HEK293 (cell line): ENCODE results near the gene TRNAU1AP.
A peak's percentile ranks its signal among the peaks of the same experiment; 100 is the strongest.

Experiments used
- AEBP2 ChIP-seq: fragments of 450-650 bp; formaldehyde crosslinking; IDR thresholded peaks from 2 replicates; pipeline ENCODE4 v1.5.1; 2016; ENCODE audit warnings: missing biosample characterization, missing genetic modification characterization, borderline replicate concordance
- GLIS1 ChIP-seq: fragments of 450-650 bp; formaldehyde crosslinking; IDR thresholded peaks from 2 replicates; pipeline ENCODE4 v1.5.1; 2016; ENCODE audit warnings: missing biosample characterization, missing genetic modification characterization
- OVOL3 ChIP-seq: fragments of 450-650 bp; formaldehyde crosslinking; IDR thresholded peaks from 2 replicates; pipeline ENCODE4 v1.5.1; 2016; ENCODE audit warnings: missing biosample characterization, missing genetic modification characterization
- SCRT1 ChIP-seq: fragments of 450-650 bp; formaldehyde crosslinking; IDR thresholded peaks from 2 replicates; pipeline ENCODE4 v1.5.1; 2016; ENCODE audit warnings: missing biosample characterization, missing genetic modification characterization, borderline replicate concordance
- SCRT2 ChIP-seq: fragments of 450-650 bp; formaldehyde crosslinking; IDR thresholded peaks from 2 replicates; pipeline ENCODE4 v1.5.1; 2016; ENCODE audit warnings: missing biosample characterization, missing genetic modification characterization
- ZBTB11 ChIP-seq: fragments of 450-650 bp; formaldehyde crosslinking; conservative IDR thresholded peaks from 2 replicates; pipeline ENCODE4 v1.5.1; 2016; ENCODE audit warnings: low read depth, missing biosample characterization, missing genetic modification characterization
- ZBTB44 ChIP-seq: fragments of 450-650 bp; IDR thresholded peaks from 2 replicates; pipeline ENCODE4 v1.5.1; 2018; ENCODE audit warnings: missing biosample characterization, mild to moderate bottlenecking, missing genetic modification characterization
- ZBTB48 ChIP-seq: fragments of 450-650 bp; formaldehyde crosslinking; IDR thresholded peaks from 2 replicates; pipeline ENCODE4 v1.5.1; 2016; ENCODE audit warnings: missing biosample characterization, missing genetic modification characterization
- ZEB2 ChIP-seq: fragments of 450-650 bp; formaldehyde crosslinking; IDR thresholded peaks from 2 replicates; pipeline ENCODE4 v1.5.1; 2016; ENCODE audit warnings: missing biosample characterization, missing genetic modification characterization
- ZIC2 ChIP-seq: fragments of 450-650 bp; formaldehyde crosslinking; IDR thresholded peaks from 2 replicates; pipeline ENCODE4 v1.5.1; 2016; ENCODE audit warnings: missing biosample characterization, missing genetic modification characterization
- ZNF266 ChIP-seq: fragments of 450-650 bp; formaldehyde crosslinking; IDR thresholded peaks from 2 replicates; pipeline ENCODE4 v1.5.1; 2016; ENCODE audit warnings: missing biosample characterization, missing genetic modification characterization, low read depth
- ZNF280D ChIP-seq: fragments of 450-650 bp; formaldehyde crosslinking; IDR thresholded peaks from 2 replicates; pipeline ENCODE4 v1.5.1; 2016; ENCODE audit warnings: missing biosample characterization, missing genetic modification characterization
- ZNF391 ChIP-seq: fragments of 450-650 bp; formaldehyde crosslinking; IDR thresholded peaks from 2 replicates; pipeline ENCODE4 v1.5.1; 2016; ENCODE audit warnings: low read depth, missing biosample characterization, missing genetic modification characterization, borderline replicate concordance
- ZNF501 ChIP-seq: fragments of 450-650 bp; formaldehyde crosslinking; IDR thresholded peaks from 2 replicates; pipeline ENCODE4 v1.5.1; 2016; ENCODE audit warnings: missing biosample characterization, missing genetic modification characterization
- ZNF548 ChIP-seq: fragments of 450-650 bp; formaldehyde crosslinking; IDR thresholded peaks from 2 replicates; pipeline ENCODE4 v1.5.1; 2016; ENCODE audit warnings: missing biosample characterization, missing genetic modification characterization
- ZNF596 ChIP-seq: fragments of 450-650 bp; IDR thresholded peaks from 2 replicates; pipeline ENCODE4 v1.5.0; 2018; ENCODE audit warnings: missing biosample characterization, mild to moderate bottlenecking, missing genetic modification characterization, moderate library complexity
- ZNF600 ChIP-seq: fragments of 450-650 bp; formaldehyde crosslinking; IDR thresholded peaks from 2 replicates; pipeline ENCODE4 v1.5.1; 2016; ENCODE audit warnings: missing biosample characterization, missing genetic modification characterization
- ZNF660 ChIP-seq: fragments of 450-650 bp; IDR thresholded peaks from 2 replicates; pipeline ENCODE4 v1.5.1; 2018; ENCODE audit warnings: missing biosample characterization, mild to moderate bottlenecking, missing genetic modification characterization
- ZNF792 ChIP-seq: fragments of 450-650 bp; formaldehyde crosslinking; IDR thresholded peaks from 2 replicates; pipeline ENCODE4 v1.5.1; 2016; ENCODE audit warnings: missing biosample characterization, missing genetic modification characterization
- ZSCAN18 ChIP-seq: fragments of 450-650 bp; formaldehyde crosslinking; IDR thresholded peaks from 2 replicates; pipeline ENCODE4 v1.5.1; 2016; ENCODE audit warnings: missing biosample characterization, missing genetic modification characterization
- ZXDB ChIP-seq: fragments of 450-650 bp; formaldehyde crosslinking; IDR thresholded peaks from 2 replicates; pipeline ENCODE4 v1.5.1; 2016; ENCODE audit warnings: missing biosample characterization, missing genetic modification characterization
- TF ChIP-seq, protein P1 (sequence below): fragments of 450-650 bp; formaldehyde crosslinking; IDR thresholded peaks from 2 replicates; pipeline ENCODE4 v1.5.1; 2017; ENCODE audit warnings: missing biosample characterization, mild to moderate bottlenecking, missing genetic modification characterization, moderate library complexity
- TF ChIP-seq, protein P2 (sequence below): fragments of 450-650 bp; formaldehyde crosslinking; IDR thresholded peaks from 2 replicates; pipeline ENCODE4 v1.5.1; 2016; ENCODE audit warnings: missing biosample characterization, missing genetic modification characterization

Gene TRNAU1AP

GRCh38 chr1:28552758-28553663, at the start of gene TRNAU1AP (continued):
- TF ChIP-seq ZBTB44 (tag by site-specific recombination), result peak; percentile 70; the same call in 1 of the 2 replicates
- 0 out of 2 replicates have a peak, but pooled peaks have one; percentile 39 for TF ChIP-seq SCRT1
- TF ChIP-seq ZEB2 (tag by site-specific recombination), result peak; percentile 75
- TF ChIP-seq ZNF280D (tag by site-specific recombination), result no peak
- peak; percentile 85 for TF ChIP-seq SCRT2 (tag by site-specific recombination)
- peak; percentile 5 for TF ChIP-seq ZIC2 (tag by site-specific recombination)
- peak; percentile 84 for TF ChIP-seq ZXDB (tag by site-specific recombination)
- TF ChIP-seq OVOL3, result no peak
- TF ChIP-seq ZNF501 (tag by site-specific recombination), result peak; percentile 80; the same call in 1 of the 2 replicates
- TF ChIP-seq GLIS1 (tag by site-specific recombination), result peak; percentile 60
- no peak; the same call in 1 of the 2 replicates for TF ChIP-seq ZNF391
- TF ChIP-seq ZNF660 (tag by site-specific recombination), result peak; percentile 90
- TF ChIP-seq ZBTB48, result peak; percentile 92
- TF ChIP-seq, protein P1, sequence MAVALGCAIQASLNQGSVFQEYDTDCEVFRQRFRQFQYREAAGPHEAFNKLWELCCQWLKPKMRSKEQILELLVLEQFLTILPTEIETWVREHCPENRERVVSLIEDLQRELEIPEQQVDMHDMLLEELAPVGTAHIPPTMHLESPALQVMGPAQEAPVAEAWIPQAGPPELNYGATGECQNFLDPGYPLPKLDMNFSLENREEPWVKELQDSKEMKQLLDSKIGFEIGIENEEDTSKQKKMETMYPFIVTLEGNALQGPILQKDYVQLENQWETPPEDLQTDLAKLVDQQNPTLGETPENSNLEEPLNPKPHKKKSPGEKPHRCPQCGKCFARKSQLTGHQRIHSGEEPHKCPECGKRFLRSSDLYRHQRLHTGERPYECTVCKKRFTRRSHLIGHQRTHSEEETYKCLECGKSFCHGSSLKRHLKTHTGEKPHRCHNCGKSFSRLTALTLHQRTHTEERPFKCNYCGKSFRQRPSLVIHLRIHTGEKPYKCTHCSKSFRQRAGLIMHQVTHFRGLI (tag by site-specific recombination), result peak; percentile 87
- peak; percentile 33; the same call in 1 of the 2 replicates for TF ChIP-seq ZSCAN18 (tag by site-specific recombination)
- TF ChIP-seq ZNF600 (tag by site-specific recombination), result peak; percentile 56; the same call in 1 of the 2 replicates
- no peak for TF ChIP-seq ZNF548 (tag by site-specific recombination)
- TF ChIP-seq ZNF596 (tag by site-specific recombination), result no peak; the same call in 1 of the 2 replicates
- 0 out of 2 replicates have a peak, but pooled peaks have one; percentile 25 for TF ChIP-seq ZNF266 (tag by site-specific recombination)
- TF ChIP-seq ZNF792, result peak; percentile 69; the same call in 1 of the 2 replicates
- no peak for TF ChIP-seq AEBP2
- peak; percentile 60 for TF ChIP-seq ZBTB11
- TF ChIP-seq, protein P2, sequence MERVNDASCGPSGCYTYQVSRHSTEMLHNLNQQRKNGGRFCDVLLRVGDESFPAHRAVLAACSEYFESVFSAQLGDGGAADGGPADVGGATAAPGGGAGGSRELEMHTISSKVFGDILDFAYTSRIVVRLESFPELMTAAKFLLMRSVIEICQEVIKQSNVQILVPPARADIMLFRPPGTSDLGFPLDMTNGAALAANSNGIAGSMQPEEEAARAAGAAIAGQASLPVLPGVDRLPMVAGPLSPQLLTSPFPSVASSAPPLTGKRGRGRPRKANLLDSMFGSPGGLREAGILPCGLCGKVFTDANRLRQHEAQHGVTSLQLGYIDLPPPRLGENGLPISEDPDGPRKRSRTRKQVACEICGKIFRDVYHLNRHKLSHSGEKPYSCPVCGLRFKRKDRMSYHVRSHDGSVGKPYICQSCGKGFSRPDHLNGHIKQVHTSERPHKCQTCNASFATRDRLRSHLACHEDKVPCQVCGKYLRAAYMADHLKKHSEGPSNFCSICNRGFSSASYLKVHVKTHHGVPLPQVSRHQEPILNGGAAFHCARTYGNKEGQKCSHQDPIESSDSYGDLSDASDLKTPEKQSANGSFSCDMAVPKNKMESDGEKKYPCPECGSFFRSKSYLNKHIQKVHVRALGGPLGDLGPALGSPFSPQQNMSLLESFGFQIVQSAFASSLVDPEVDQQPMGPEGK (tag by site-specific recombination), result peak; percentile 99
